GM21576 (cell line): ENCODE measurements around the gene DIAPH1.

Experiments used
- ATAC-seq: cut with Tn5 transposase; IDR thresholded peaks from one replicate; pipeline ENCODE4 v1.9.1; 2021; ENCODE audit warnings: mild to moderate bottlenecking, moderate library complexity; ENCODE audit not compliant: unreplicated experiment

DIAPH1 gene

GRCh38 chr5:141565826-141566570 lies 52.8 kb downstream of the DIAPH1 start:
- no peak for ATAC-seq

GRCh38 chr5:141564216-141564692 lies 54.5 kb downstream of the DIAPH1 start:
- peak; percentile 87 for ATAC-seq

GRCh38 chr5:141560725-141561483 lies 57.9 kb downstream of the DIAPH1 start:
- no peak for ATAC-seq

- ATAC-seq, result no peak
Measured at GRCh38 chr5:141560151-141560550, 58.6 kb downstream of the DIAPH1 start.

GRCh38 chr5:141559461-141559860 lies 59.3 kb downstream of the DIAPH1 start:
- ATAC-seq, result no peak

- no peak for ATAC-seq
Measured at GRCh38 chr5:141558150-141558549, 60.6 kb downstream of the DIAPH1 start.

- no peak for ATAC-seq
Measured at GRCh38 chr5:141557681-141558136, 61.1 kb downstream of the DIAPH1 start.

GRCh38 chr5:141547921-141548320 lies 70.9 kb downstream of the DIAPH1 start:
- ATAC-seq, result no peak

GRCh38 chr5:141547488-141547887 lies 71.3 kb downstream of the DIAPH1 start:
- ATAC-seq, result no peak

GRCh38 chr5:141543053-141543452 lies 75.7 kb downstream of the DIAPH1 start:
- no peak for ATAC-seq

GRCh38 chr5:141534492-141535213 lies 84.1 kb downstream of the DIAPH1 start:
- no peak for ATAC-seq

- ATAC-seq, result no peak
Measured at GRCh38 chr5:141533897-141534296, 84.9 kb downstream of the DIAPH1 start.

- no peak for ATAC-seq
Measured at GRCh38 chr5:141532726-141533125, 86.1 kb downstream of the DIAPH1 start.

- peak; percentile 57 for ATAC-seq
Measured at GRCh38 chr5:141529873-141530272, 88.9 kb downstream of the DIAPH1 start.

- ATAC-seq, result peak; percentile 41
Measured at GRCh38 chr5:141529002-141529401, 89.8 kb downstream of the DIAPH1 start.

GRCh38 chr5:141528291-141528984 lies 90.4 kb downstream of the DIAPH1 start:
- no peak for ATAC-seq

GRCh38 chr5:141527426-141527825 lies 91.4 kb downstream of the DIAPH1 start:
- no peak for ATAC-seq

GRCh38 chr5:141525653-141526052 lies 93.1 kb downstream of the DIAPH1 start:
- ATAC-seq, result no peak

GRCh38 chr5:141524604-141525597 lies 93.9 kb downstream of the DIAPH1 start:
- ATAC-seq, result peak; percentile 68

GRCh38 chr5:141523991-141524390 lies 94.8 kb downstream of the DIAPH1 start:
- no peak for ATAC-seq
